SU-DHL-6 (cell line): ENCODE data around the gene ADPGK.
"Not testable (repeated sequence)": the region's sequence is repeated elsewhere in the genome, so short reads cannot be mapped to it uniquely, and the experiment has no call there.

Experiments used
- H2AFZ ChIP-seq: fragments of 200-600 bp; sonication (generic); 2 replicates; pipeline ENCODE4 v1.6.1; 2014; ENCODE audit warnings: low read depth, mild to moderate bottlenecking, moderate library complexity, mixed read lengths, antibody characterized with exemption, low read length; ENCODE audit not compliant: severe bottlenecking
- H3F3A ChIP-seq: fragments of 200-600 bp; shearing (Covaris generic); 2 replicates; pipeline ENCODE4 v1.6.0; 2016; ENCODE audit warnings: antibody characterized with exemption, mild to moderate bottlenecking; ENCODE audit not compliant: insufficient read depth
- H3K27ac ChIP-seq: fragments of 200-600 bp; sonication (generic); 2 replicates; pipeline ENCODE4 v1.5.1; 2016; ENCODE audit warnings: low read depth, mild to moderate bottlenecking, low read length, moderate library complexity, mixed read lengths
- H3K27me3 ChIP-seq: fragments of 200-600 bp; sonication (generic), shearing (Covaris generic); 2 replicates; pipeline ENCODE4 v1.6.0; 2014; ENCODE audit warnings: mild to moderate bottlenecking, low read length
- H3K36me3 ChIP-seq: fragments of 200-600 bp; sonication (generic); 2 replicates; pipeline ENCODE4 v1.6.1; 2014; ENCODE audit warnings: mild to moderate bottlenecking, low read length, mixed read lengths
- H3K4me2 ChIP-seq: fragments of 300-600, 200-600 bp; shearing (Covaris generic), sonication (generic); 2 replicates; pipeline ENCODE4 v1.6.0; 2014; ENCODE audit warnings: low read length, low read depth, mild to moderate bottlenecking; ENCODE audit not compliant: poor library complexity, severe bottlenecking
- H3K4me3 ChIP-seq: fragments of 200-600 bp; sonication (generic); 2 replicates; pipeline ENCODE4 v1.5.1; 2014; ENCODE audit warnings: antibody characterized with exemption, low read length, mild to moderate bottlenecking, mixed read lengths; ENCODE audit not compliant: insufficient read depth, poor library complexity, severe bottlenecking
- H3K79me2 ChIP-seq: fragments of 200-600 bp; sonication (generic); 2 replicates; pipeline ENCODE4 v1.6.1; 2014; ENCODE audit warnings: mild to moderate bottlenecking, low read length, moderate library complexity; ENCODE audit not compliant: insufficient read depth
- H3K9ac ChIP-seq: fragments of 200-600 bp; sonication (generic); 2 replicates; pipeline ENCODE4 v1.7.0; 2014; ENCODE audit warnings: mild to moderate bottlenecking, low read length
- H3K9me2 ChIP-seq: fragments of 200-600 bp; sonication (generic); replicated peaks from 2 replicates; pipeline ENCODE4 v1.6.1; 2014; ENCODE audit warnings: low read length; ENCODE audit not compliant: insufficient read depth
- H3K9me3 ChIP-seq: fragments of 200-600 bp; sonication (generic); 2 replicates; pipeline ENCODE4 v1.6.1; 2014; ENCODE audit warnings: low read length, mixed read lengths; ENCODE audit not compliant: insufficient read depth
- H4K20me1 ChIP-seq: fragments of 200-600 bp; sonication (generic); 2 replicates; pipeline ENCODE4 v1.6.1; 2014; ENCODE audit warnings: low read depth, mild to moderate bottlenecking, antibody characterized with exemption, low read length, moderate library complexity, mixed read lengths
- EZH2phosphoT487 ChIP-seq: fragments of 200-600 bp; sonication (generic), shearing (Covaris generic); conservative IDR thresholded peaks from 2 replicates; pipeline ENCODE4 v1.6.1; 2018; ENCODE audit warnings: mild to moderate bottlenecking, antibody characterized with exemption, low read length, moderate library complexity, mixed read lengths
- TF ChIP-seq, protein P1 (sequence below): fragments of 200-600 bp; sonication (generic); IDR thresholded peaks from one replicate; pipeline ENCODE4 v1.5.1; 2017; ENCODE audit warnings: antibody characterized with exemption, mild to moderate bottlenecking, low read length, moderate library complexity; ENCODE audit not compliant: insufficient read depth, poor library complexity, severe bottlenecking

The ADPGK gene

GRCh38 chr15:72725446-72725845, 58.1 kb downstream of the ADPGK start:
- H3F3A ChIP-seq = no peaks in the 10 kb centered on the region
- no peak for TF ChIP-seq EZH2phosphoT487
- TF ChIP-seq, protein P1, sequence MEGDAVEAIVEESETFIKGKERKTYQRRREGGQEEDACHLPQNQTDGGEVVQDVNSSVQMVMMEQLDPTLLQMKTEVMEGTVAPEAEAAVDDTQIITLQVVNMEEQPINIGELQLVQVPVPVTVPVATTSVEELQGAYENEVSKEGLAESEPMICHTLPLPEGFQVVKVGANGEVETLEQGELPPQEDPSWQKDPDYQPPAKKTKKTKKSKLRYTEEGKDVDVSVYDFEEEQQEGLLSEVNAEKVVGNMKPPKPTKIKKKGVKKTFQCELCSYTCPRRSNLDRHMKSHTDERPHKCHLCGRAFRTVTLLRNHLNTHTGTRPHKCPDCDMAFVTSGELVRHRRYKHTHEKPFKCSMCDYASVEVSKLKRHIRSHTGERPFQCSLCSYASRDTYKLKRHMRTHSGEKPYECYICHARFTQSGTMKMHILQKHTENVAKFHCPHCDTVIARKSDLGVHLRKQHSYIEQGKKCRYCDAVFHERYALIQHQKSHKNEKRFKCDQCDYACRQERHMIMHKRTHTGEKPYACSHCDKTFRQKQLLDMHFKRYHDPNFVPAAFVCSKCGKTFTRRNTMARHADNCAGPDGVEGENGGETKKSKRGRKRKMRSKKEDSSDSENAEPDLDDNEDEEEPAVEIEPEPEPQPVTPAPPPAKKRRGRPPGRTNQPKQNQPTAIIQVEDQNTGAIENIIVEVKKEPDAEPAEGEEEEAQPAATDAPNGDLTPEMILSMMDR = no peak
- H3K4me2 ChIP-seq = no peak overlapping the region
- H3K4me3 ChIP-seq = no peak overlapping the region
- H3K9me3 ChIP-seq = no peaks in the 10 kb centered on the region
- H3K9ac ChIP-seq = no peak overlapping the region
- no peaks in the 10 kb centered on the region for H3K27me3 ChIP-seq
- no peaks in the 10 kb centered on the region for H3K9me2 ChIP-seq
- H3K27ac ChIP-seq = no peak overlapping the region
- H3K79me2 ChIP-seq = no peaks in the 10 kb centered on the region
- H3K36me3 ChIP-seq = no peaks in the 10 kb centered on the region
- H2AFZ ChIP-seq = no peak overlapping the region
- no peaks in the 10 kb centered on the region for H4K20me1 ChIP-seq

DNA sequence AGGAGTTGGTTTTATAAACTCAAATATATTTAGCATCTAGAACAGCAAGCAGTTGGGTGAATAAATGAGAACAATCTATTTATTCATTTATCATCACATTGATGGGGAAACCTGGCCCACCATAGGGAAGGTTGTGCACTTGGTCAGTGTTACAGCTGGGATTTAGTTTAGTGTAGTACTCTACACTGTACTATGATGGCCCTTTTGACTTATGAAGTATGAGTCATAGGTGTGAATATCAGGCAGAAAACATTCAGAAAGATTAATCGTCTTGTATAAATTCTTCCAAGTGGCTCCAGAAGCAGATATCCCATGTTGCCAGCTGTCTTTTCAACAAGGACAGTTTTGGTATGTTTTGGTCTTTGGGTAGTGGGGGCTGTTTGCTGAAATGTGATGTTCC, 59.5 kb downstream of the ADPGK start:
- Histone ChIP-seq H3K27ac (no peak overlapping the region), H3F3A (no peaks in the 10 kb centered on the region), H2AFZ (no peak overlapping the region), H3K36me3 (no peaks in the 10 kb centered on the region), H3K9me2 (no peaks in the 10 kb centered on the region), H4K20me1 (no peaks in the 10 kb centered on the region), H3K4me3 (no peak overlapping the region), H3K9ac (no peak overlapping the region), H3K79me2 (no peaks in the 10 kb centered on the region), H3K9me3 (no peaks in the 10 kb centered on the region), H3K4me2 (no peak overlapping the region), H3K27me3 (no peaks in the 10 kb centered on the region)
- TF ChIP-seq EZH2phosphoT487 = no peak
- TF ChIP-seq, protein P1 = no peak

DNA sequence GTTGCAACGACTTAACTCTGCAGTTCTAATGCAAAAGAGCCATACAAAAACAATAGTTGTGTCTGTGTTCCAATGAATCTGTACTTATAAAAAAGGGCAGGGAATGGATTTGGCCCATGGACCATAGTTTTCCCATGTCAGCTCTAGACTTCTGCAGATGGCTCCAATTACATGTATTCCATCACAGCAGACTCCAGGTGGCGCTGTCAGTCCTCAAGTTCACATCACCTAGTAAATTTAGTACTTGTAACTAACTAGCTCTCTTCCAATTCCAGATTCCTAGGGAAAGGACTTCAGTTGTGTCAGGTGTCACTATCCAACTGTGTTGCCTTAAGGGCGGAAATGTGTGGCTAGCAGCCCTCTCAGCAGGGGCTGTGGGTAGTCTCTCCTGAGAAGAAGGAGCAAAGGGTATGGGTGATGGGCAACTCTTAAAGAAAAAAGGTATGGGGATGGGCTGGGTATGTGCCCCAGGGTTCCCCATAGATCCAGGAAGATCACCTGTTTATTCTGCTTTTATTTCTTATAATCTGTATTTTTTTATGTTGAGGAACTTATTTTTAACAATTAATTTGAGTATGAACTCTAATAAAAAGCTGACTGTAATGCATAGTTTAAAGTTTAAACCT, 61.4 kb downstream of the ADPGK start:
- Histone ChIP-seq H3K9me3 (no peaks in the 10 kb centered on the region), H3K9me2 (no peaks in the 10 kb centered on the region), H3K36me3 (no peaks in the 10 kb centered on the region), H3F3A (no peaks in the 10 kb centered on the region), H2AFZ (no peak overlapping the region), H3K27me3 (no peaks in the 10 kb centered on the region), H3K4me2 (no peak overlapping the region), H3K4me3 (no peak overlapping the region), H3K9ac (no peak overlapping the region), H3K79me2 (no peaks in the 10 kb centered on the region), H3K27ac (no peak overlapping the region), H4K20me1 (no peaks in the 10 kb centered on the region)
- no peak for TF ChIP-seq EZH2phosphoT487
- TF ChIP-seq, protein P1 = peak; percentile 86

GRCh38 chr15:72708551-72709303, 74.8 kb downstream of the ADPGK start:
- H3F3A ChIP-seq, H3K79me2 ChIP-seq, H3K9ac ChIP-seq, H3K27me3 ChIP-seq, H3K36me3 ChIP-seq, H3K9me2 ChIP-seq, H2AFZ ChIP-seq, H3K9me3 ChIP-seq, H3K27ac ChIP-seq, H4K20me1 ChIP-seq, H3K4me2 ChIP-seq, H3K4me3 ChIP-seq: not testable (repeated sequence)
